ENCODE results near the gene FNDC8.
"Not testable (repeated sequence)": the region's sequence is repeated elsewhere in the genome, so short reads cannot be mapped to it uniquely, and the experiment has no call there.

DNA sequence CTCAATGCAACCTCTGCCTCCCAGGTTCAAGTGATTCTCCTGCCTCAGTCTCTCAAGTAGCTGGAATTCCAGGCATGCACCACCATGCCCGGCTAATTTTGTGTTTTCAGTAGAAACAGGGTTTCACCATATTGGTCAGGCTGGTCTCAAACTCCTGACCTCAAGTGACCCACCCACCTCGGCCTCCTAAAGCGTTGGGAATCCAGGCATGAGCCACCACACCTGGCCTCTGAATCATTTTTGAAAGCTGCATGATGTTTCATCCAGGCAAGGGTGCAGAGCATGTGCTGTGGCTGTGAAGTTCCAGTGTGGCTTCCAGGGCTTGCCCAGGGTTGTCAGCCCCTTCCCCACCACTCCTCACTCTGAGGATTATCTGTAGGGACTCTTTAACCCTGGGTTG, 50.9 kb downstream of the FNDC8 start:
- TF ChIP-seq, protein P1, sequence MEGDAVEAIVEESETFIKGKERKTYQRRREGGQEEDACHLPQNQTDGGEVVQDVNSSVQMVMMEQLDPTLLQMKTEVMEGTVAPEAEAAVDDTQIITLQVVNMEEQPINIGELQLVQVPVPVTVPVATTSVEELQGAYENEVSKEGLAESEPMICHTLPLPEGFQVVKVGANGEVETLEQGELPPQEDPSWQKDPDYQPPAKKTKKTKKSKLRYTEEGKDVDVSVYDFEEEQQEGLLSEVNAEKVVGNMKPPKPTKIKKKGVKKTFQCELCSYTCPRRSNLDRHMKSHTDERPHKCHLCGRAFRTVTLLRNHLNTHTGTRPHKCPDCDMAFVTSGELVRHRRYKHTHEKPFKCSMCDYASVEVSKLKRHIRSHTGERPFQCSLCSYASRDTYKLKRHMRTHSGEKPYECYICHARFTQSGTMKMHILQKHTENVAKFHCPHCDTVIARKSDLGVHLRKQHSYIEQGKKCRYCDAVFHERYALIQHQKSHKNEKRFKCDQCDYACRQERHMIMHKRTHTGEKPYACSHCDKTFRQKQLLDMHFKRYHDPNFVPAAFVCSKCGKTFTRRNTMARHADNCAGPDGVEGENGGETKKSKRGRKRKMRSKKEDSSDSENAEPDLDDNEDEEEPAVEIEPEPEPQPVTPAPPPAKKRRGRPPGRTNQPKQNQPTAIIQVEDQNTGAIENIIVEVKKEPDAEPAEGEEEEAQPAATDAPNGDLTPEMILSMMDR (conservative IDR thresholded peaks at IDR 0.05) = not testable (repeated sequence)
- not testable (repeated sequence) for TF ChIP-seq EZH2 (IDR thresholded peaks at IDR 0.05; ENCODE audit: low read depth)
